NCI-H774 (cell line): Measurements from ENCODE around the gene SERPINB4.
A peak's percentile ranks its signal among the peaks of the same experiment; 100 is the strongest.
"Not testable (repeated sequence)": the region's sequence is repeated elsewhere in the genome, so short reads cannot be mapped to it uniquely, and the experiment has no call there.

ENCODE experiments used
- DNase-seq: peaks from one replicate; lab custom pipeline; 2025; lab: John Stamatoyannopoulos, UW

SERPINB4 gene

DNA sequence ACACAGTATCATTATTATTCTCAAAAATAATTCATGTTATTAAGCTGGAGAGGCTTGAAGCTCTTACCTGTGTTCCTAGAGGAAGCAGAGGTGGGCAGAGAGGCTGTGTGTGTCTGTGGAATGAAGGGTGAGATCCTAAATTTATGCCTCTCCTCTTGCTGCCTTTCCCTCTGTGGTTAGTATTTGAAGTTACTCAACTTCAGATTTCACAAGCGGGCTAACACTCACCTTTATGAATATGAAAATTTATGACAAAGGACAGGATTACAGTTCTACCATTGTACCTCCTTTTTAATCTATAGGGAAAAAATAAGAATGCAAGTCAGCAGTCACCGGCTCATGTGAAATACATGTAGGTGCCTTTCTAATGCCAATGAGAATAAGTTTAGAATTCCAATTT is at the start of gene SERPINB4:
Gene SERPINB4 (minus strand): TSS at position 115 of the 400 bp plus-strand sequence. CDS start 679 bp downstream, outside the sequence.
- not testable (repeated sequence) for DNase-seq

DNA sequence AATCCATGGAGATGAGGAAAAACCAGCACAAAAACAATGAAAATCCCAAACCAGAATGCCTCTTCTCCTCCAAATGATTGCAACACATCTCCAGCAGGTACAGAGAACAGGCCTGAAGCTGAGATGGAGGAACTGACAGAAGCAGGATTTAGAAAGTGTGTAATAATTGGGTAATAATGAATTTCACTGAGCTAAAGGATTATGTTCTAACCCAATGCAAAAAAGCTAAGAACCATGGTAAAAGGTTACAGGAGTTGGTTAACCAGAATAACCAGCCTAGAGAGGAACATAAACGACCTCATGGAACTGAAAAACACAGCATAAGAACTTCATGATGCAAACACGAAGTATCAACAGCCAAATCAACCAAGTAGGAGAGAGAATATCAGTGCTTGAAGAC is 45.0 kb upstream of the SERPINB4 start:
- no peak for DNase-seq

GRCh38 chr18:63686871-63687270 is 42.8 kb upstream of the SERPINB4 start:
- DNase-seq = no peak

DNA sequence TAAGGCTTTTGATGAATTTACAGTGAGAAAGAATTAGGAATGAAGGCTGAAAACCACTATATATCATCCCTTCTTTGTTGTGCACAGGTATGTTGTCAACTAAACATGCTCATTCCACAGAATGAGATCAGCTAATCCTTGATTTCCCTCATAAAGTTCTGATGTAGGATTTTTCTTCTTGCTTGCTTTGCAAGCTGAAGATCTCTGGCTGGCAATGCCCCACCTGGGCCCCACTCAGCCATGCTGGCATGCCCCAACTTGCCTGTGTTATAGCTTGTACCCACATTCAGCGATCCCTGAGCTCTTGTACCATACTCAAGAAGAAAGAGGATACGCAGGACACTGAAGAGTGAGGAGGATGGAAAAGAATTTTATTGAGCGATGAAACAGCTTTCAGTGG is 40.7 kb upstream of the SERPINB4 start:
- DNase-seq = no peak

DNA sequence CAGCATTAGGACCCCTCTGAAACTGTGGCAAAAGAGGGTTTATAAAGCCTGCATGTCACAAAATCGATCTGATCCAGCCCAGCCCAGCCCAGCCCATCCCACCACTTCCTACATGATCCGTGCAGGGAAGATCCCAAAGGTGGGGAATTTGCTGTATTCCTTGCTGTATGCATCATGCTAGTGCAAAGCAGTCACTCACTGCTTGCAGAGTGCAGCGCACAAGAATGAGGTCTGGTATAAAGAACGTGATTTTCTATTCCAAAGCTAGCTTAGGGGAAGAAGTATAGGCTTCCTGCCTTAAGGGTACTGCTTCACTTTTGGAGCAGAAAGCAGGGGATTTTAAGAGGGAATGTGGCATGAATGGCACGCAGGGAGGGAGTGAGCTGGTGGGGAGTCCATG is 39.8 kb upstream of the SERPINB4 start:
- no peak for DNase-seq

GRCh38 chr18:63683152-63683551 is 39.1 kb upstream of the SERPINB4 start:
- DNase-seq = no peak

- peak; percentile 38 for DNase-seq
Observed at GRCh38 chr18:63681449-63682340, 37.6 kb upstream of the SERPINB4 start.

DNA sequence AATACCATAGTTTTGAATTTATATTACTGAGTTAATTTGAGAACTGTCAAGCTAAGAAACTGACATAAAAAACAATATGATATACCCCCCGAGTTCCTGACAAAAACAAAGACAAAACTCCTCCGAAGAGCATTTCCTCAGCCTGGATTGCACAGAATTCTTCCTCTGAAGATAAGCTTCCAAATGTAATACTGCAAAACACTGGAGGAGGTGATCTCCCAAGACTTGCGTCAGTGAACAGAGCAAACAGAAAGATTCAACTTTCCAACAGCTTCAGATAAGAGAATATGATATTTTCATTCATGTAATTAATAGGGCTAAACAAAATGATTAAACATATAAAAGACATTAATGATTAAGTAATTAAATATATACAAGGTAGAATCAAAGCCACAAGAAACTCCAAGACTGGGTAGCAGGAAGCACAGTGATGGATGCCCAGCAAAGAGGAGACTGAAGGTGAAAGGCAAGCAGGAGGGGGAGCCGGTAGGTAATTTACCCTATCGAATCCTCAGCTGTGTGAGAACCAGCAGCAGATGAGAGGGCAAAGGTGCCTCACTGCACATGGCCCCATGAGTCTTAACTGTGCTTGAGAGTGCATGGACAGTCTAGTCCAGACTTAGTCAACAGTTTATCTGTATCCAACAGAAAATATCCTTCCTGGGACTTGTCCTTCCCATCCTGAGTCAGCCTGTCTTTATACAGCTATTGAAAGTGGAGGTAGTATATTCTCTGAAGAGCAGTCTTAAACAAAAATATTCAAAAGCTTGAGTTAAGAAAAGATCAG is 36.0 kb upstream of the SERPINB4 start:
- DNase-seq = no peak

- no peak for DNase-seq
Observed at GRCh38 chr18:63677500-63678225, 33.6 kb upstream of the SERPINB4 start.

GRCh38 chr18:63676526-63677323 is 32.7 kb upstream of the SERPINB4 start:
- no peak for DNase-seq

- DNase-seq = no peak
Observed at GRCh38 chr18:63664571-63664970, 20.5 kb upstream of the SERPINB4 start.

DNA sequence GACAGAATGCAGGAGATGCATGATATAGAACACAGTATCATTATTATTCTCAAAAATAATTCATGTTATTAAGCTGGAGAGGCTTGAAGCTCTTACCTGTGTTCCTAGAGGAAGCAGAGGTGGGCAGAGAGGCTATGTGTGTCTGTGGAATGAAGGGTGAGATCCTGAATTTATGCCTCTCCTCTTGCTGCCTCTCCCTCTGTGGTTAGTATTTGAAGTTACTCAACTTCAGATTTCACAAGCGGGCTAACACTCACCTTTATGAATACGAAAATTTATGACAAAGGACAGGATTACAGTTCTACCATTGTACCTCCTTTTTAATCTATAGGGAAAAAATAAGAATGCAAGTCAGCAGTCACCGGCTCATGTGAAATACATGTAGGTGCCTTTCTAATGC is 17.7 kb upstream of the SERPINB4 start, which contains the start of gene SERPINB3:
Gene SERPINB3 (minus strand): TSS at position 144 of the 400 bp plus-strand sequence. CDS start 677 bp downstream, outside the sequence.
- DNase-seq = not testable (repeated sequence)

DNA sequence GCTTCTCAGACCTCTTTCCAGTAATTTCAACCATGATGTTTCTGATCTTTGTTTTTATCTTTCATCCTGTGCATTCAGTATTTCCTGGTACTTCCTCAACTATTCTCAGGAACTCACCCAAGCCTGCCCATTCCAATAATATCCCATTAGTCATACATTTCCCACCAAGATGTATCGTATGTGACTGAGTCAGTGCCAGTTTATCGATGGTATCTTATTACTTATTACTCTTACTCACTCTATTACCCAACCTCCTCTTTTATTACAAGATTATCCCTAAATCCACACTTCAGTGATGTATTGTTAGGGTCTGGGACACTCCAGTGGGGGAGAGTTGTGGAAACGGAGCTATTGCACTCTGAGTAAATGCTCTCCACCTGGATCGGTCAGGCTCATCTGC is 14.9 kb upstream of the SERPINB4 start:
- DNase-seq = not testable (repeated sequence)

GRCh38 chr18:63650271-63650670 is 6.2 kb upstream of the SERPINB4 start:
- not testable (repeated sequence) for DNase-seq

DNA sequence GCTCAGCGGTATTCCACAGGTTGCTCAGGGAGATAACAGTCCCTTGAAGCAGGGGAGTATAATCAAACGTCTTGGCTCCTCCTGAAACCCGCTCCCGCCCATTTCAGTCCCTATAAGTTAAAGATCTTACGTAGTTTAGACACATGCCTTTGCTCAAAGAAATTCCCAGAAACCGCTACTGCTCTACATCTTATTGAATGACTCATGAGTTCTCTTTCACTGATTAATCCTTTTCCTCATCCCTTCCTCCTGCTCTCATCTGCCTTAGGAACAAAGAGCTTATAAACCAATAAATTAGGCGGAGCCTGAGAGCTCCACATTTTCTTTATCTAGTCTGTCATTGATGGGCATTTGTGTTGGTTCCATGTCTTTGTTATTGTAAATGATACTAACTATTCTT is 4.2 kb upstream of the SERPINB4 start:
- no peak for DNase-seq

DNA sequence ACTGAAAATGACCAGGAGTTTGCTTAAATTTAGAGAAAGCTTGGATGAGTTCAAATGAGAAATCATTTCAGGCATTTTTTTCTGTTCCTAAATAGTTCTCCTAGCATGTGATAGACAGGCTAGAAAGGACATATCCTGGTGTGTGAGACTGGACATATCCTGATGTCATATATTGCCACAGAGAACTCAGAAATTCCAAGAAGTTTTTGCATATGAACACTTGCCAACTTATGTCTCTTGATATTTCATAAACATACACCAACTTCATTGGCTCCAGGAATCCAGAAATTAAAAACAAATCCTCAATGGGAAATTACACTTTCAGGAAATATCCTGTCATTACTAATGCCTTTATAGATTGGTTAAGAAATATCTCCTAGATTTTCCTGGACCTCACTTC is 2.9 kb upstream of the SERPINB4 start:
- no peak for DNase-seq

GRCh38 chr18:63644694-63645093 is 638 bp upstream of the SERPINB4 start:
- DNase-seq = not testable (repeated sequence)

DNA sequence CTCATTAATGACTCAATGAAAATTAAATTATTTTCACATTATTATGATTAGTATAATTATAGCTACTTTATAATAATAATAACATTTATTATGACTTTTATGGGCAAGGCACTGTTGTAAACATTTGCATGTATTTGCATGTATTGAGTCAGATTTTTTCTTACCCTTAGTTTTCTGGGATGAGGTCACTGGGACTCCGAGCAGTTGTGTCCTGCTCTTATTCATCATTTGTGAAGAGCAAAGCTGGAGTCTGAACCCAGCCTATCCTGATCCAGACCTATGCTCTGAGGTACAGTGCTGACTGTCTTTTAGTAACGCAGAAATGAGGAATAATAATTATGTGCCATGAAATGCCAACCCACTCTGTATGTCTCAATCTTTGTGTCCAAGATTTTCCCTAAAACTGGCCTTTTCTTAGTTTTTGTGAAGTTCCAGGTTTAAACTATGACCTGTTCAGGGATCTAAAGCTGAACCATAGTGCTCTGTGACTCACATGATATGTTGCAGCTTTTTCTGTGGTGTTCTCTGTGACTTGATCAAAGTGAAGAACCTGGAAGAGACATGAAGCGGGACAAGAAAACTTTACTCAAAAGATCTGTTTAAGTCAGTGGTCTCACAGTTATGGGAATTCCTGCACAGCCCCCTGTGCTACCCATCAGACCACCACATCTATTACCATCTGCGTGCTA is 1.2 kb downstream of the SERPINB4 start:
- DNase-seq = not testable (repeated sequence)

- DNase-seq = not testable (repeated sequence)
Observed at GRCh38 chr18:63641157-63641680, 2.8 kb downstream of the SERPINB4 start.

GRCh38 chr18:63637703-63638102 is 6.4 kb downstream of the SERPINB4 start:
- DNase-seq = no peak
